H9 (cell line): ENCODE measurements around the gene SRRD. TPM values are rescaled to one million over a fixed set of nuclear protein-coding genes. Genes with fewer than 3 reads are reported as not detected.

Source experiments
- DNase-seq: peaks from one replicate; pipeline ENCODE4 v3.0.0-alpha.2; 2017
- H2AFZ ChIP-seq: one replicate; pipeline ENCODE4 v1.6.1; 2013; ENCODE audit warnings: mild to moderate bottlenecking, low read length, control low read depth, moderate library complexity
- H2AK5ac ChIP-seq: 2 replicates; pipeline ENCODE4 v1.6.1; 2013; ENCODE audit warnings: low read length, control low read depth, mixed read lengths; ENCODE audit not compliant: insufficient read length
- H2BK120ac ChIP-seq: one replicate; pipeline ENCODE4 v1.6.1; 2013; ENCODE audit warnings: low read depth, mild to moderate bottlenecking, low read length, control low read depth, inconsistent platforms; ENCODE audit not compliant: poor library complexity, severe bottlenecking
- H2BK12ac ChIP-seq: 2 replicates; pipeline ENCODE4 v1.6.1; 2013; ENCODE audit warnings: low read length, control low read depth, mixed read lengths, low read depth; ENCODE audit not compliant: insufficient read length
- H2BK15ac ChIP-seq: 2 replicates; pipeline ENCODE4 v1.6.1; 2013; ENCODE audit warnings: low read depth, low read length, control low read depth
- H2BK20ac ChIP-seq: one replicate; pipeline ENCODE4 v1.6.1; 2013; ENCODE audit warnings: low read depth, mild to moderate bottlenecking, low read length, control low read depth, inconsistent platforms; ENCODE audit not compliant: poor library complexity, severe bottlenecking
- H2BK5ac ChIP-seq: 2 replicates; pipeline ENCODE4 v1.6.1; 2013; ENCODE audit warnings: low read length, control low read depth, mixed read lengths; ENCODE audit not compliant: insufficient read length
- H3K14ac ChIP-seq: 2 replicates; pipeline ENCODE4 v1.6.1; 2013; ENCODE audit warnings: low read length, control low read depth; ENCODE audit not compliant: insufficient read depth
- H3K18ac ChIP-seq: 2 replicates; pipeline ENCODE4 v1.6.1; 2013; ENCODE audit warnings: low read depth, mild to moderate bottlenecking, mixed read lengths, low read length, control low read depth; ENCODE audit not compliant: insufficient read length
- H3K23ac ChIP-seq: 2 replicates; pipeline ENCODE4 v1.6.1; 2013; ENCODE audit warnings: low read length, control low read depth, mixed read lengths, low read depth; ENCODE audit not compliant: insufficient read length
- H3K23me2 ChIP-seq: 2 replicates; pipeline ENCODE4 v1.6.1; 2013; ENCODE audit warnings: low read depth, mild to moderate bottlenecking, mixed read lengths, low read length, control low read depth; ENCODE audit not compliant: insufficient read length, poor library complexity, severe bottlenecking
- H3K27ac ChIP-seq: 2 replicates; pipeline ENCODE4 v1.5.1; 2013; ENCODE audit warnings: low read length, control low read depth, mixed read lengths, low read depth; ENCODE audit not compliant: insufficient read length
- H3K27me3 ChIP-seq: 2 replicates; pipeline ENCODE4 v1.6.1; 2013; ENCODE audit warnings: low read length, control low read depth, inconsistent platforms; ENCODE audit not compliant: insufficient read depth
- H3K4ac ChIP-seq: 2 replicates; pipeline ENCODE4 v1.6.1; 2013; ENCODE audit warnings: low read depth, mild to moderate bottlenecking, control low read depth, inconsistent platforms, low read length, moderate library complexity
- H3K4me1 ChIP-seq: 2 replicates; pipeline ENCODE4 v1.6.1; 2013; ENCODE audit warnings: low read length, control low read depth, inconsistent platforms; ENCODE audit not compliant: insufficient read depth
- H3K4me2 ChIP-seq: 2 replicates; pipeline ENCODE4 v1.6.1; 2013; ENCODE audit warnings: low read length, control low read depth, mixed read lengths; ENCODE audit not compliant: insufficient read length, insufficient read depth
- H3K56ac ChIP-seq: 2 replicates; pipeline ENCODE4 v1.6.1; 2013; ENCODE audit warnings: low read depth, mild to moderate bottlenecking, mixed read lengths, low read length, control low read depth; ENCODE audit not compliant: insufficient read length
- H3K79me1 ChIP-seq: 2 replicates; pipeline ENCODE4 v1.6.1; 2013; ENCODE audit warnings: low read depth, mild to moderate bottlenecking, moderate library complexity, low read length, control low read depth, inconsistent platforms; ENCODE audit not compliant: insufficient read depth, poor library complexity, severe bottlenecking
- H3K79me2 ChIP-seq: 2 replicates; pipeline ENCODE4 v1.6.1; 2013; ENCODE audit warnings: low read length, control low read depth, inconsistent platforms; ENCODE audit not compliant: insufficient read depth
- H3K9ac ChIP-seq: 2 replicates; pipeline ENCODE4 v1.6.1; 2013; ENCODE audit warnings: low read length, control low read depth, mixed read lengths; ENCODE audit not compliant: insufficient read length; ENCODE audit errors: extremely low read depth
- H3K9me3 ChIP-seq: one replicate; pipeline ENCODE4 v1.6.1; 2013; ENCODE audit warnings: low read depth, low read length, inconsistent platforms; ENCODE audit not compliant: control insufficient read depth
- H3T11ph ChIP-seq: one replicate; pipeline ENCODE4 v1.6.1; 2013; ENCODE audit warnings: mild to moderate bottlenecking, low read length, control low read depth, inconsistent platforms
- H4K20me1 ChIP-seq: one replicate; pipeline ENCODE4 v1.6.1; 2013; ENCODE audit not compliant: control insufficient read depth, insufficient read length, insufficient read depth
- H4K5ac ChIP-seq: 2 replicates; pipeline ENCODE4 v1.6.1; 2013; ENCODE audit warnings: low read depth, mild to moderate bottlenecking, mixed read lengths, low read length, control low read depth; ENCODE audit not compliant: insufficient read length
- H4K8ac ChIP-seq: replicated peaks from 2 replicates; pipeline ENCODE4 v1.6.1; 2013; ENCODE audit warnings: low read length, control low read depth, mixed read lengths, low read depth; ENCODE audit not compliant: insufficient read length
- H4K91ac ChIP-seq: 2 replicates; pipeline ENCODE4 v1.6.1; 2013; ENCODE audit warnings: low read depth, mild to moderate bottlenecking, moderate library complexity, mixed read lengths, low read length, control low read depth; ENCODE audit not compliant: insufficient read length
- H3K27ac Mint-ChIP-seq, 3 experiments: 2 replicates in 2 of 3; 3 replicates in 1 of 3; pipeline ENCODE4 v1.8.0; 2020 to 2021; ENCODE audit warnings: mixed read lengths in 3 of 3, mild to moderate bottlenecking in 1 of 3, moderate library complexity in 1 of 3
- H3K27me3 Mint-ChIP-seq: 2 replicates; pipeline ENCODE4 v1.8.0; 2021; ENCODE audit warnings: low read depth, mild to moderate bottlenecking, moderate library complexity, mixed read lengths
- H3K36me3 Mint-ChIP-seq, 3 experiments: 2 replicates in 2 of 3; 3 replicates in 1 of 3; pipeline ENCODE4 v1.8.0; 2020 to 2021; ENCODE audit warnings: low read depth in 3 of 3, mixed read lengths in 3 of 3; ENCODE audit not compliant: insufficient read depth in 1 of 3
- H3K4me1 Mint-ChIP-seq, 2 experiments: 2 replicates each; pipeline ENCODE4 v1.8.0; 2020; ENCODE audit warnings: mixed read lengths in 2 of 2
- H3K4me3 Mint-ChIP-seq, 2 experiments: 2 replicates in 1 of 2; 3 replicates in 1 of 2; pipeline ENCODE4 v1.8.0; 2020 to 2021; ENCODE audit warnings: mild to moderate bottlenecking in 2 of 2, mixed read lengths in 2 of 2, moderate library complexity in 1 of 2
- H3K9me3 Mint-ChIP-seq, 2 experiments: 2 replicates in 1 of 2; 3 replicates in 1 of 2; pipeline ENCODE4 v1.8.0; 2020; ENCODE audit warnings: mild to moderate bottlenecking in 2 of 2, mixed read lengths in 2 of 2, moderate library complexity in 1 of 2
- CTCF ChIP-seq: fragments of 200-600 bp; sonication (generic); conservative IDR thresholded peaks from 3 replicates; pipeline ENCODE4 v1.8.0; 2021; ENCODE audit warnings: antibody characterized with exemption, mild to moderate bottlenecking
- WGBS: extraction: QIAGEN DNeasy Blood & Tissue Kit; methylation state at CpG from one replicate; pipeline ENCODE4 v1.1.7; 2013; ENCODE audit warnings: missing lambda C conversion rate, low lambda C conversion rate, mixed read lengths; ENCODE audit not compliant: insufficient read length; ENCODE audit errors: extremely low coverage; 5-methylcytosine and 5-hydroxymethylcytosine counted together
- total RNA-seq: library from RNA; stranded (reverse); gene quantifications from 2 replicates; pipeline ENCODE4 v1.2.1, GENCODE V29; 2021

Gene SRRD
- total RNA-seq, 1 experiment from 2014 or later, result 36.0 TPM

- no peak overlapping the region for H4K5ac ChIP-seq
- no peak overlapping the region for H3T11ph ChIP-seq
- no peaks in the 10 kb centered on the region for H3K23me2 ChIP-seq
- H3K4me2 ChIP-seq, result no peak overlapping the region
- no peak overlapping the region for H2BK15ac ChIP-seq
- no peak overlapping the region for H2BK120ac ChIP-seq
- Mint-ChIP-seq H3K4me3 (no peak overlapping the region), H3K27me3 (no peaks in the 10 kb centered on the region), H3K27ac (no peak overlapping the region), H3K4me1 (no peaks in the 10 kb centered on the region), H3K36me3 (peaks cover 22 to 55% (median 53%) of the 10 kb centered on the region in 3 experiments; a peak in 6 of 7 replicates), H3K9me3 (no peaks in the 10 kb centered on the region)
- no peaks in the 10 kb centered on the region for H3K9me3 ChIP-seq
- no CpG with 5 or more reads among the region's 9 CpGs for WGBS
- H3K18ac ChIP-seq, result no peak overlapping the region
- no peak overlapping the region for H3K27ac ChIP-seq
- H2AK5ac ChIP-seq, result no peak overlapping the region
- no peak overlapping the region for H2AFZ ChIP-seq
- H4K20me1 ChIP-seq, result no peaks in the 10 kb centered on the region
- H3K9ac ChIP-seq, result no peak overlapping the region
- no peak overlapping the region for H3K56ac ChIP-seq
- H2BK20ac ChIP-seq, result no peak overlapping the region
- no peak overlapping the region for H3K14ac ChIP-seq
- no peak overlapping the region for H2BK12ac ChIP-seq
- no peaks in the 10 kb centered on the region for H3K4me1 ChIP-seq
- H4K8ac ChIP-seq, result no peak overlapping the region
- H3K27me3 ChIP-seq, result no peaks in the 10 kb centered on the region
- no peak overlapping the region for H2BK5ac ChIP-seq
- no peak overlapping the region for H3K23ac ChIP-seq
- no peak overlapping the region for H4K91ac ChIP-seq
- no peaks in the 10 kb centered on the region for H3K79me2 ChIP-seq
- no peaks in the 10 kb centered on the region for H3K79me1 ChIP-seq
- no peak for TF ChIP-seq CTCF
- DNase-seq, result no peak
- no peak overlapping the region for H3K4ac ChIP-seq
These were observed 30.5 kb upstream of the SRRD start for GRCh38 chr22:26453216-26453615.
